ENCODE results near the gene AHCYL2. TPM values are rescaled to one million over a fixed set of nuclear protein-coding genes. Genes with fewer than 3 reads are reported as not detected.

The AHCYL2 gene
- polyA plus RNA-seq, 3 donors, result 10.7 to 14.6 (median 12.1) TPM

- H3K27me3 ChIP-seq (ENCODE audit: control insufficient read depth in 2 of 2, insufficient read depth in 2 of 2, low read length in 2 of 2), result no peaks in the 10 kb centered on the region
- intact Hi-C loops (cut with micrococcal nuclease), result no loop called here
- H3K9ac ChIP-seq (ENCODE audit: insufficient read depth, low read length, poor library complexity, severe bottlenecking), result no peak overlapping the region
- H3K79me2 ChIP-seq (ENCODE audit: insufficient read depth, low read length), result no peaks in the 10 kb centered on the region
- H3K9me3 ChIP-seq (replicated peaks in 1 of 2; ENCODE audit: control insufficient read depth in 1 of 2, insufficient read depth in 1 of 2, low read length in 2 of 2), result peaks cover 0 to 3% of the 10 kb centered on the region in 2 donors
- peaks cover 3 to 11% (median 8%) of the 10 kb centered on the region in 7 donors for H3K9me3 Mint-ChIP-seq
- peaks cover 0 to 3% of the 10 kb centered on the region in 2 donors for H3K4me1 ChIP-seq (ENCODE audit: control insufficient read depth in 1 of 2, insufficient read depth in 2 of 2, low read length in 2 of 2)
- peaks cover 5% of the 10 kb centered on the region for H3K4me1 Mint-ChIP-seq
- H3K36me3 ChIP-seq (replicated peaks in 1 of 2; ENCODE audit: control insufficient read depth in 1 of 2, insufficient read depth in 2 of 2, low read length in 2 of 2), result peaks cover 3 to 9% of the 10 kb centered on the region in 2 donors
- H3K36me3 Mint-ChIP-seq, result peaks cover 18 to 28% of the 10 kb centered on the region in 2 donors
- no peak overlapping the region for H3K4me3 Mint-ChIP-seq
- no peak overlapping the region for H3K27ac ChIP-seq (ENCODE audit: low read depth in 1 of 2, low read length in 2 of 2)
- H3K27ac Mint-ChIP-seq, result no peak overlapping the region
- no peaks in the 10 kb centered on the region for H4K20me1 ChIP-seq (ENCODE audit: insufficient read depth, low read length)
- no peak overlapping the region for H3K4me3 ChIP-seq (replicated peaks in 1 of 3; ENCODE audit: low read depth in 2 of 3, low read length in 3 of 3)
- no peak overlapping the region for H3K4me2 ChIP-seq (replicated peaks; ENCODE audit: extremely low read depth, low read length, poor library complexity, severe bottlenecking)
- no CpG with 5 or more reads among the region's 7 CpGs for WGBS (ENCODE audit: insufficient coverage)
- H3K27me3 Mint-ChIP-seq (ENCODE audit: low read depth in 3 of 3), result peaks cover 0 to 1% (median 0%) of the 10 kb centered on the region in 3 donors
- TF ChIP-seq, protein P1, sequence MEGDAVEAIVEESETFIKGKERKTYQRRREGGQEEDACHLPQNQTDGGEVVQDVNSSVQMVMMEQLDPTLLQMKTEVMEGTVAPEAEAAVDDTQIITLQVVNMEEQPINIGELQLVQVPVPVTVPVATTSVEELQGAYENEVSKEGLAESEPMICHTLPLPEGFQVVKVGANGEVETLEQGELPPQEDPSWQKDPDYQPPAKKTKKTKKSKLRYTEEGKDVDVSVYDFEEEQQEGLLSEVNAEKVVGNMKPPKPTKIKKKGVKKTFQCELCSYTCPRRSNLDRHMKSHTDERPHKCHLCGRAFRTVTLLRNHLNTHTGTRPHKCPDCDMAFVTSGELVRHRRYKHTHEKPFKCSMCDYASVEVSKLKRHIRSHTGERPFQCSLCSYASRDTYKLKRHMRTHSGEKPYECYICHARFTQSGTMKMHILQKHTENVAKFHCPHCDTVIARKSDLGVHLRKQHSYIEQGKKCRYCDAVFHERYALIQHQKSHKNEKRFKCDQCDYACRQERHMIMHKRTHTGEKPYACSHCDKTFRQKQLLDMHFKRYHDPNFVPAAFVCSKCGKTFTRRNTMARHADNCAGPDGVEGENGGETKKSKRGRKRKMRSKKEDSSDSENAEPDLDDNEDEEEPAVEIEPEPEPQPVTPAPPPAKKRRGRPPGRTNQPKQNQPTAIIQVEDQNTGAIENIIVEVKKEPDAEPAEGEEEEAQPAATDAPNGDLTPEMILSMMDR (IDR thresholded peaks at IDR 0.05), result no peak
- no peak for DNase-seq
- H2AFZ ChIP-seq (ENCODE audit: insufficient read depth, low read depth, low read length, poor library complexity, severe bottlenecking), result no peak overlapping the region
Measured at GRCh38 chr7:129277629-129278028, 52.8 kb downstream of the AHCYL2 start.

DNA sequence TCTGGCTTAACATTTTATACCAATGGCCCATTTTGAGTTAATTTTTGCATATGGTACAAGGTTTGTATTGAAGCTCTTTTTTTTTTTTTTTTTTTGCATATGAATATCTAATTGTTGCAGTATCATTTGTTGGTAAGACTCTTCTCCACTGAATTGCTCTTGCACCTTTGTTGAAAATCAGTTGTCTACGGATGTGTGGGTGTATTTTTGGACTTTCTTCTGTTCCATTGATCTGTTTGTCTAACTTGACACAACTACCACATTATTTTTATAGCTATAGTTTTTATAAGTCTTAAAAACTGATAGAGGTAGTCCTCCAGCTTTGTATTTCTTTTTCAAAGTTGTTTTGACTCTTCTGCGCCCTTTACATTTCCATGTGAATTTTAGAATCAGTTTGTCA, 53.9 kb downstream of the AHCYL2 start:
- Histone ChIP-seq H3K4me3 (replicated peaks in 1 of 3; ENCODE audit: low read depth in 2 of 3, low read length in 3 of 3) (no peak overlapping the region), H3K36me3 (replicated peaks in 1 of 2; ENCODE audit: control insufficient read depth in 1 of 2, insufficient read depth in 2 of 2, low read length in 2 of 2) (peaks cover 3 to 9% of the 10 kb centered on the region in 2 donors), H3K9me3 (replicated peaks in 1 of 2; ENCODE audit: control insufficient read depth in 1 of 2, insufficient read depth in 1 of 2, low read length in 2 of 2) (no peaks in the 10 kb centered on the region), H4K20me1 (ENCODE audit: insufficient read depth, low read length) (no peaks in the 10 kb centered on the region), H3K4me1 (ENCODE audit: control insufficient read depth in 1 of 2, insufficient read depth in 2 of 2, low read length in 2 of 2) (peaks cover 0 to 3% of the 10 kb centered on the region in 2 donors), H3K4me2 (replicated peaks; ENCODE audit: extremely low read depth, low read length, poor library complexity, severe bottlenecking) (no peak overlapping the region), H3K79me2 (ENCODE audit: insufficient read depth, low read length) (no peaks in the 10 kb centered on the region), H3K9ac (ENCODE audit: insufficient read depth, low read length, poor library complexity, severe bottlenecking) (no peak overlapping the region), H2AFZ (ENCODE audit: insufficient read depth, low read depth, low read length, poor library complexity, severe bottlenecking) (no peak overlapping the region), H3K27ac (ENCODE audit: low read depth in 1 of 2, low read length in 2 of 2) (no peak overlapping the region), H3K27me3 (ENCODE audit: control insufficient read depth in 2 of 2, insufficient read depth in 2 of 2, low read length in 2 of 2) (no peaks in the 10 kb centered on the region)
- peaks cover 1 to 7% (median 4%) of the 10 kb centered on the region in 7 donors for H3K9me3 Mint-ChIP-seq
- DNase-seq, result no peak
- H3K4me3 Mint-ChIP-seq, result no peak overlapping the region
- TF ChIP-seq, protein P1 (IDR thresholded peaks at IDR 0.05), result no peak
- H3K27ac Mint-ChIP-seq, result no peak overlapping the region
- H3K4me1 Mint-ChIP-seq, result peaks cover 5% of the 10 kb centered on the region
- peaks cover 0 to 1% (median 0%) of the 10 kb centered on the region in 3 donors for H3K27me3 Mint-ChIP-seq (ENCODE audit: low read depth in 3 of 3)
- intact Hi-C loops (cut with micrococcal nuclease), result no loop called here
- WGBS (ENCODE audit: insufficient coverage), result no CpG with 5 or more reads among the region's 2 CpGs
- H3K36me3 Mint-ChIP-seq, result peaks cover 21 to 28% of the 10 kb centered on the region in 2 donors
